ENCODE data around the gene CHN1. TPM values are rescaled to one million over a fixed set of nuclear protein-coding genes. Genes with fewer than 3 reads are reported as not detected.
A peak's percentile ranks its signal among the peaks of the same experiment; 100 is the strongest.

The CHN1 gene
- total RNA-seq, 1 donor from 2014 or later = 26.3 TPM

GRCh38 chr2:175034716-175035115, 29.5 kb upstream of the CHN1 start:
- H3K4me1 Mint-ChIP-seq (ENCODE audit: unreplicated experiment) = peaks cover 8% of the 10 kb centered on the region
- DNase-seq (ENCODE audit: low spot score) = no peak
- H3K9me3 Mint-ChIP-seq (ENCODE audit: unreplicated experiment) = no peaks in the 10 kb centered on the region
- H3K4me3 Mint-ChIP-seq (ENCODE audit: unreplicated experiment) = no peak overlapping the region
- peaks cover 2% of the 10 kb centered on the region for H3K27me3 Mint-ChIP-seq (ENCODE audit: unreplicated experiment)
- TF ChIP-seq CTCF (IDR thresholded peaks at IDR 0.05; ENCODE audit: unreplicated experiment) = no peak
- no peak overlapping the region for H3K27ac Mint-ChIP-seq (ENCODE audit: unreplicated experiment)
- no peaks in the 10 kb centered on the region for H3K36me3 Mint-ChIP-seq (ENCODE audit: low read depth, unreplicated experiment)

- DNase-seq (ENCODE audit: low spot score) = peak; percentile 57
- Mint-ChIP-seq H3K27ac (ENCODE audit: unreplicated experiment) (no peak overlapping the region), H3K9me3 (ENCODE audit: unreplicated experiment) (no peaks in the 10 kb centered on the region), H3K4me1 (ENCODE audit: unreplicated experiment) (peaks cover 2% of the 10 kb centered on the region), H3K4me3 (ENCODE audit: unreplicated experiment) (no peak overlapping the region), H3K27me3 (ENCODE audit: unreplicated experiment) (no peaks in the 10 kb centered on the region), H3K36me3 (ENCODE audit: low read depth, unreplicated experiment) (no peaks in the 10 kb centered on the region)
- no peak for TF ChIP-seq CTCF (IDR thresholded peaks at IDR 0.05; ENCODE audit: unreplicated experiment)
Observed at GRCh38 chr2:175030380-175031271, 25.4 kb upstream of the CHN1 start.

GRCh38 chr2:175027755-175028154, 22.6 kb upstream of the CHN1 start:
- Mint-ChIP-seq H3K36me3 (ENCODE audit: low read depth, unreplicated experiment) (no peaks in the 10 kb centered on the region), H3K27me3 (ENCODE audit: unreplicated experiment) (no peaks in the 10 kb centered on the region), H3K27ac (ENCODE audit: unreplicated experiment) (no peak overlapping the region), H3K4me1 (ENCODE audit: unreplicated experiment) (no peaks in the 10 kb centered on the region), H3K4me3 (ENCODE audit: unreplicated experiment) (no peak overlapping the region), H3K9me3 (ENCODE audit: unreplicated experiment) (no peaks in the 10 kb centered on the region)
- no peak for TF ChIP-seq CTCF (IDR thresholded peaks at IDR 0.05; ENCODE audit: unreplicated experiment)
- no peak for DNase-seq (ENCODE audit: low spot score)

GRCh38 chr2:175026385-175026784, 21.2 kb upstream of the CHN1 start:
- H3K27ac Mint-ChIP-seq (ENCODE audit: unreplicated experiment) = no peak overlapping the region
- H3K9me3 Mint-ChIP-seq (ENCODE audit: unreplicated experiment) = no peaks in the 10 kb centered on the region
- H3K36me3 Mint-ChIP-seq (ENCODE audit: low read depth, unreplicated experiment) = no peaks in the 10 kb centered on the region
- TF ChIP-seq CTCF (IDR thresholded peaks at IDR 0.05; ENCODE audit: unreplicated experiment) = no peak
- no peaks in the 10 kb centered on the region for H3K27me3 Mint-ChIP-seq (ENCODE audit: unreplicated experiment)
- no peak overlapping the region for H3K4me3 Mint-ChIP-seq (ENCODE audit: unreplicated experiment)
- no peaks in the 10 kb centered on the region for H3K4me1 Mint-ChIP-seq (ENCODE audit: unreplicated experiment)
- DNase-seq (ENCODE audit: low spot score) = no peak

- no peak for TF ChIP-seq CTCF (IDR thresholded peaks at IDR 0.05; ENCODE audit: unreplicated experiment)
- no peak overlapping the region for H3K4me3 Mint-ChIP-seq (ENCODE audit: unreplicated experiment)
- no peaks in the 10 kb centered on the region for H3K4me1 Mint-ChIP-seq (ENCODE audit: unreplicated experiment)
- no peaks in the 10 kb centered on the region for H3K36me3 Mint-ChIP-seq (ENCODE audit: low read depth, unreplicated experiment)
- DNase-seq (ENCODE audit: low spot score) = no peak
- no peaks in the 10 kb centered on the region for H3K9me3 Mint-ChIP-seq (ENCODE audit: unreplicated experiment)
- peaks cover 4% of the 10 kb centered on the region for H3K27me3 Mint-ChIP-seq (ENCODE audit: unreplicated experiment)
- H3K27ac Mint-ChIP-seq (ENCODE audit: unreplicated experiment) = no peak overlapping the region
Observed at GRCh38 chr2:175025946-175026345, 20.8 kb upstream of the CHN1 start.
